ENCODE data around the gene MAML2. TPM values are rescaled to one million over a fixed set of nuclear protein-coding genes. Genes with fewer than 3 reads are reported as not detected.
A peak's percentile ranks its signal among the peaks of the same experiment; 100 is the strongest.

Gene MAML2
- total RNA-seq, 1 donor from 2014 or later, result 31.5 TPM

DNA sequence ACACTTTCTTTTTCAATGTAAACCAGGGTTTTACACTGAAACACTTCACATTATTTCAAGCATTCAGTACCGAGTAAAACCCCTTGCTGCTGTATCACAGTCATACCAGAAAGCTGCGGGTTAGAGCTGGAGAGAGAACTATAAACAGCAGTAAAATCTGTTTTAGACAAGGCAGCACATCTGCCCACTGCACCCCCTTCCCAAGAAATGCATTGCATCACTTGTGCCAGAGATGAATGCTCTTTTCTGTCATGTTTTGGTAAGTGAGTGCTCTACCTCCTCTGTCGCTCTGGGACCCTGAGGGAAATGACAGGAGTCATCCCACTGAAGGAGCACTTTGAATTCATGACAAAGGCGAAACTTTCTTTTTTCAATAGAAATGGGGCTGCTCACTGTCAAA lies 107.2 kb downstream of the MAML2 start:
- Histone ChIP-seq H3K36me3 (no peaks in the 10 kb centered on the region), H3K27ac (no peak overlapping the region), H3K4me3 (no peak overlapping the region), H3K27me3 (ENCODE audit: low read depth) (no peaks in the 10 kb centered on the region), H3K9me3 (no peaks in the 10 kb centered on the region), H3K4me1 (peaks cover 45% of the 10 kb centered on the region)
- no peak for ATAC-seq
- no peak for TF ChIP-seq CTCF (IDR thresholded peaks at IDR 0.05)
- no peak for DNase-seq
- intact Hi-C loops (cut with DNase I), result no loop called here

- no peak for TF ChIP-seq CTCF (IDR thresholded peaks at IDR 0.05)
- H3K27ac ChIP-seq, result peak overlapping the region; percentile 7
- no peak overlapping the region for H3K4me3 ChIP-seq
- H3K9me3 ChIP-seq, result no peaks in the 10 kb centered on the region
- H3K4me1 ChIP-seq, result peaks cover 52% of the 10 kb centered on the region
- intact Hi-C loops (cut with DNase I), result no loop called here
- H3K36me3 ChIP-seq, result no peaks in the 10 kb centered on the region
- no peaks in the 10 kb centered on the region for H3K27me3 ChIP-seq (ENCODE audit: low read depth)
- ATAC-seq (no peak), DNase-seq (no peak)
Measured at GRCh38 chr11:96234866-96235441, 108.0 kb downstream of the MAML2 start.

GRCh38 chr11:96232132-96232531 lies 110.9 kb downstream of the MAML2 start:
- H3K27ac ChIP-seq, result no peak overlapping the region
- intact Hi-C loops (cut with DNase I), result no loop called here

DNA sequence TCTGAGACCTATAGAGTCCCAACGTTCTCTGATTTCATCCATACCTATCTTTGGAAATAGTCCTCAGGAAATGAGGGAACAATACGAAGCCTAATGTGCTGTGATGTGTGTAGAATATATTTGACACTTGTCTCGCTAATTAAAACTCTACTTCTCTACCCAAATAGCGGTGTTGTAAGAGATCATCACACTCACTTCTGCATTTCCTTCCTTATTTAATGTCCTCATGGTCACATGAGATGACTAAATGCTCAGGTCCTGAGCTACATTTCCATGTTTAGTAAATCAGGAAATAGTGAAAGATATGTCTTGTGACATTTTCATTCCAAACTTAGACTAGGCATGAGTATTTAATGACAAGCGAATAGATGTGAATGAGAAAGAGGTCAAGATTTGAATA lies 112.3 kb downstream of the MAML2 start:
- H3K4me1 ChIP-seq, result peaks cover 56% of the 10 kb centered on the region
- H3K4me3 ChIP-seq, result no peak overlapping the region
- DNase-seq, result no peak
- H3K27ac ChIP-seq, result no peak overlapping the region
- intact Hi-C loops (cut with DNase I), result no loop called here
- no peaks in the 10 kb centered on the region for H3K27me3 ChIP-seq (ENCODE audit: low read depth)
- H3K36me3 ChIP-seq, result no peaks in the 10 kb centered on the region
- TF ChIP-seq CTCF (IDR thresholded peaks at IDR 0.05), result no peak
- peak; percentile 62 to 65 for ATAC-seq
- H3K9me3 ChIP-seq, result no peaks in the 10 kb centered on the region

More at GRCh38 chr11:96232132-96232531, 110.9 kb downstream of the MAML2 start:
- Histone ChIP-seq H3K4me1 (peaks cover 58% of the 10 kb centered on the region), H3K27me3 (ENCODE audit: low read depth) (no peaks in the 10 kb centered on the region), H3K4me3 (no peak overlapping the region), H3K36me3 (no peaks in the 10 kb centered on the region), H3K9me3 (no peaks in the 10 kb centered on the region)
- no peak for ATAC-seq
- no peak for DNase-seq
- no peak for TF ChIP-seq CTCF (IDR thresholded peaks at IDR 0.05)

DNA sequence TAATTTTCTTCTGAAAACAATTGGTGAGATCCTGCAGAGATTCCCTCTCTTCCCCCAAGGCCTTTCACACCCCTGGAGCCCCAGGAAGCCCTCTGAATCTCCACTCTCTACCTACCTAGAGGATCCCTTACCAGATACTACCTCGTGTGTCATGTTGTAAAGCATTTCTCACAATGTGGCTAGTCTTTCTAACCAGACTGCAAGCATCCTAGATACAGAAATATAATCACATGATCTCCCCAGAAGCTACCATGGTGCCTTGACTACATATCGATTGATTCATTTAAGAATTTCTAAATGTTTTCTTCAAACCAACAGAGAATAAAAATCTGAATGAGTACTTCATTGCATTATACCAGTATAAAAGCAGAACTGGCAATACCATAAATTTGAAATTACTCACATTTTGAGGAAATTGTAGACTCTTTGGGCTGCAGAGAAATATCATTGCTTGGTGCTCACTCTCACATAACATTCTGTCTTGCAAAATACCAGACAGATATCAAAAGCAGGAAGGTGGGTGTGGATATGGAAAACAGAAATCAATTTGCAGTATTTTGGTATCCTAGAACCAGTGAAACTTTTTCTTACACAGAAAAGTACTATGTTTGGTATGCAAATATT lies 113.5 kb downstream of the MAML2 start:
- H3K4me1 ChIP-seq, result peaks cover 52% of the 10 kb centered on the region
- DNase-seq (no peak), ATAC-seq (peak; percentile 27 to 48)
- H3K27me3 ChIP-seq (ENCODE audit: low read depth), result no peaks in the 10 kb centered on the region
- no peaks in the 10 kb centered on the region for H3K9me3 ChIP-seq
- intact Hi-C loops (cut with DNase I), result no loop called here
- TF ChIP-seq CTCF (IDR thresholded peaks at IDR 0.05), result no peak
- H3K4me3 ChIP-seq, result no peak overlapping the region
- H3K27ac ChIP-seq, result peak overlapping the region; percentile 63
- no peaks in the 10 kb centered on the region for H3K36me3 ChIP-seq
